Activated CD8-positive, alpha-beta memory T cell treated with anti-CD3 and anti-CD28 coated beads for 48 hours (primary cell): Measurements from ENCODE around the gene ADAMTSL2.

Source experiments
- DNase-seq, 3 experiments: peaks; one replicate each; pipeline ENCODE4 v3.0.0-alpha.2; 2020; ENCODE audit warnings: low read depth in 2 of 3, low spot score in 2 of 3

Gene ADAMTSL2

DNA sequence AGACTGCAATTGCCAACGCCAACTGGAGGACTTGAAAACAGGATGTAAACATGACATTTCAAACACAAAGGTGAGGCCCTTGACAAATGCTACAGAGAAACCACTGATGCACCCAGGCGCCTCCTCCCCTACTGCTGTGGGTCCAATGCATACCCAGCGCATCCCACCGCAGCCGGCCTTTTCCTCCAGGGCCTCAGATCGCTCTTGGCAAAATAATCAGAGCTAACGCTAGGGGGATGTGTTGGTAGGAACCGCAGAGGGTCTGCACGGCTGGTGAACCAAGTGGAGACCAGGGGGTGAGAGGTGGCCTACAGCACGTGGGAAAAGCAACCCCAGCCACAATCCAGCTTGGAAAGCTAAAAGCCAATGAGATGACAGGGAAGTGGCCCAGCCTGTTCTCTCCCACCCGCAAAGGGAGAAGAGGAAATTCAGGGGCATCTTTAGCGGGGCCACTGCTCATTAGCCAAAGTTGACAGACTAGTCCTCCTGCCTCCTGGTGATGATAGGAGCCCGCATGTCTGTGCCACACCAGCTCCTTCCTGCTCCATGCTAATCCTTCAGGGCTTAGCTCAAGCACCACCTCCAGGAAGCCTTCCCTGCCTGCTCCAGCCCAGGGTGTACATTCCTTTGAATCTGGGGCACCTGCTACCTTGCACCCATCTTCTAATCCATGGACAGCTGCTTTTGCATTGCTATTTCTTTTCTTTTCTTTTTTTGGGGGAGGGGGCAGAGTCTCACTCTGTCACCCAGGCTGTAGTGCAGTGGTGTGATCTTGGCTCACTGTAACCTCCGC is 68.8 kb downstream of the ADAMTSL2 start:
- no peak for DNase-seq

DNA sequence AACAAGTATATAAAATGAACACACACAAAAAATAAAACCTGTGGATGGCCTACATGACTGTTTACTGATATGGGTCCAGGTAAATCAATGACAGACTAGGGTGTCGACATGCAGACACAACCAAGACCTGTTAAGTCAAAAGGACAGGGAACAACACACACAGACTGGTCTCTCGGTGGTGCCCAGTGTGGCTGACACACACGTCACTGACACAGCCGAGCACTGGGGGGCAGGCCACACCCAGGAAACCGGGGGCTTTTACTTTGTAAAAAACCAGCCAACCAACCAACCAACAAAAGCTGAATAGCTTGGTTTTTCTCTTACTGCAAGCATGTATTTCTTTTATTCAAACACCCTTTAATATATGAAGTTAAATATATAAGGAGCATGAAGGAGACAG is 69.7 kb downstream of the ADAMTSL2 start:
- no peak for DNase-seq

DNA sequence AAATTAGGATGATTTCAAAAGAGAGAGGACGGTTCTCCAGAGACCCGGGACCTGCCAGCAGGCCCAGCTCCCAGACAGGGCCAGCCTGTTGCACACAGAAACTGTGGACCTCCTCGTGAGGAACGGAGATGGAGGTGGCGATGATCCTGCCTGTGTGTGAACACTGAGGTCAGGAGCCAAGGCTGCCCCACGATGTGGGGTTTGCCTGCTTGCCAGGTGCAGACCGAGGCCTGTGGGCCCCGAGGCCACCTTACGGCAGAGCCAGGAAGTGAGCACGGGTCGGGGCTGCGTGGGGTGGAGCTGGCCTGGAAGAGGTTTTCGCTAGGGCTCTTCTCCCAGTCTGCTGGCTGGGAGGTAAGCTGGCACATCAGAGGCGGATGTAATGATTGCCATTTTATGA is 70.4 kb downstream of the ADAMTSL2 start:
- no peak for DNase-seq

DNA sequence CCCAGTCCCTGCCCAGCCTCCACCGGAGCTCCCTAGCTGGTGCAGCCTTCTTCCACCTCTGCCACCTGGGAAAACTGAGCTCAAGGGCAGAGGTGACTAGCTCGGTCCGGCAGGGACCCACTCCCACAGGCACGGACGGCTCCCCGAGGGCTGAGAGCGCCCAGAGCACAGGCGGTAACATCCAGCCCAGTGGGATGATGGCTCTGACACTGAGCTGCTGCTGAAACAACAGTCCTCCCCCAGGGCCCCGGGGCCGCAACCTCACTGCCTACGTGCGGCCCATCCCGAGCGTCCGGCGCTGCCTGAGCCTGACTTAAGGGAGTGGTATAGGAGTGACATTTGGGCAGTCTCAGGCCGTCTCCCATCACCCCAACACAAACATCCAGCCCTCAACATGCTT is 70.9 kb downstream of the ADAMTSL2 start:
- DNase-seq = no peak

DNA sequence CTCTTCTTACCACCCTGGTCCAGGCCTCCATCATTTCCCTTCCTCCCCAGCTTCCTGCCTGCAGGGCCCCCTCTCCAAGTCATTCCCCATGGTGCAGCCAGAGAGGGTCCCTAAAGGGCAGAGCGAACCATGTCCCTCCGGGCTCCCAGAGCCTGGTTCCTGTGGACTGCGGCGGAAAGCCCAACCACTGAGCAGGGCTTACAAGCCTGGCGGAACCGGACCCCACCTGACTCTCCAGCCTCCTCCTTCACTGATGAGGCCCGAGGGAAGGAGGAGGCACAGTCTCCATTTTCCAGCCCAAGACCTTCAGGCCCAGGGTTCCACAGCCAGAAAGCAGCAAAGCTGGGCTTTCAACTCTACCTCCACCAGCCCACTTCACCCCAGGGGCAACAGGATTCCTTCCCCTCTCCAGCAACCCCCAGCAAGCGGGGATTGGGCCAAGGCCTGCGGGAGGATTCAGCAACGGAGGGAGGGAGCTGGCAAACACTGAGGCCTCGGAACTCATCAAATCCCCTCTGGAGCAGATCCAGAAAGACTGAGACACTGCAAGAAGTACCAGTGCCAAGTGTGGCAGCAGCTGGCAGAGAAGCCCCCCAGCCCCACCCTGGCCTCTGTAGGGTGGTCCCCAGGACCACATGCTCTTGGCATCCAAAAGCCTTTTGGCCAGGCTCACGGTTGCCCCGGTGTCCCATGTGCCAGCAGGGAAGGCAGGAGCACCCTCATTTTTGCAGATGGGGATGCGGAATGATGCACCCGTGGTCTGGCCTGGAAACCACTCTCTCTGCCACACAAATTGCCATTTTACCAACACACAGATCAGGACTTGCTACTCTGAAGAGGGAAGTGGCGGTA is 71.6 kb downstream of the ADAMTSL2 start:
- no peak for DNase-seq

DNA sequence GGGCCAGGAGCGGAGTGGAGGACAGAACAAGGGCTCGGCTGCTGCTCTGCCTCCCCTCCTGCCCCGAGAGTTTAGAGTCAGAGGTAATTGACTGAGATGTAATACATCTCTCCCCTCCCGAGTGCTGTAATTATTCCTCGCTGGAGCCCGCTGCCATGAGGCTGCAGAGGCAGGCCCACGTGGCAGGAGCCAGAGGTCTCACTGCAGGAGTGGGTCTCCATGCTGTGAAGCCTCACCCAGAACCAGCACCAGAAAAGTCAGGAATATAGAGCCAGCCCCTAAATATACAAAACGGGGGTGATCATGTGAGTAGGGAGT is 72.2 kb downstream of the ADAMTSL2 start:
- no peak for DNase-seq

DNA sequence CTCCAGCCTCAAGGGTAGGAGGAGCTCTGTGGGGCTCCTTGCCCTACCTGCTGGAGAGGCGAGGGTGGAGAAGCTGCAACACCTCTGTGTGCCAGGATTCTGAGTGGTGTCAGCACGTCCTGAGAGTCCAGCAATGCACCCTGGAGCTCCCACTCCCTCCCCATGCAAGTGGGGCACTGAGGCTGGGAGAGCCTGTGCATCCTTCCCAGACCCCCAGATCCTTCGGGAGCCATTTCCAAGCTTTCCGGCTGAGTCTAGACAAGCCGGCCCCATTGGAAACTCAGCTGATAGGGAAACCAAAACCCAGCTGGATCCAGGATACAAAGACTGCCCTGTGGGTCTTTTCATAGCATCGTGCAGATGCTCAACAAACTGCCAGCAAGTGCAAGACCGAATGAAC is 72.9 kb downstream of the ADAMTSL2 start:
- DNase-seq = no peak

DNA sequence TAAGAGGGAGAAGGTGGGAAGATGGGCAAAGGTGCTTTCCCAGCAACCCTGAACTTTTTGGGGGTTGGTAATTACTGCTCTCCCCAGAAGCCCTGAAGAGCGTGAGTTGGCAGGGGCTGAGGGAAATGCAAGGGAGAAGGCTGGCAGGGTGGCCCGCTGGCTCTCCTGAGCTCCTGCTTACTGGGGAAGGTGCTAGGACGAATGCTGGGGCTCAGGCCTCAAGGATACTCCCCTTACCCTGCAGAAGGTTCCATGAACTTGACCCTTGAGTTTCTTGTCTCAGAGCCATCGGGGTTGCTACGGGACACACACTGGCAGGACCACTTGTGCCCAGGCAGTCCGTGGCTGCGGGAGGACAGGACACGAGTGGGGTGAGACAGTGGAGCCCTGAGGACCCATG is 73.5 kb downstream of the ADAMTSL2 start:
- DNase-seq = no peak

DNA sequence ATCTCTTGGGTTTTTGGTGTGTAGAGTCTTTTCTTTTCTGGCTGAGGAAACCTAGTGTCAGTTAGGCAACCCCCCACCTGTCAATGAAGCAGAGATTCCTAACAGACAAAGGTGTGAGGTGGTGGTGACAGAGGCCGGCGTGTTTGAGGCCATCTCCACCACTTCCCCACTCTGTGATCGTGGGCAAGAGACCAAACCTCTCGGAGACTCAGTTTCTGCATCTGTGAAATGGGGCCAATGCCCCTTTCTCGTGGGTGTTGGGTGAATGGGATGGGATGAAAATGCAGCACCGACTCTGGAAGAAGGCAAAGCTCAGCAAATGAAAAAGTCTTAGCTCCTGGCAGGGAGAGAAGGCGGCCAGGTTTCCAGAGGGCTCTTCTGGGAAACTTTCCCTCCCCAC is 73.9 kb downstream of the ADAMTSL2 start:
- DNase-seq = no peak

DNA sequence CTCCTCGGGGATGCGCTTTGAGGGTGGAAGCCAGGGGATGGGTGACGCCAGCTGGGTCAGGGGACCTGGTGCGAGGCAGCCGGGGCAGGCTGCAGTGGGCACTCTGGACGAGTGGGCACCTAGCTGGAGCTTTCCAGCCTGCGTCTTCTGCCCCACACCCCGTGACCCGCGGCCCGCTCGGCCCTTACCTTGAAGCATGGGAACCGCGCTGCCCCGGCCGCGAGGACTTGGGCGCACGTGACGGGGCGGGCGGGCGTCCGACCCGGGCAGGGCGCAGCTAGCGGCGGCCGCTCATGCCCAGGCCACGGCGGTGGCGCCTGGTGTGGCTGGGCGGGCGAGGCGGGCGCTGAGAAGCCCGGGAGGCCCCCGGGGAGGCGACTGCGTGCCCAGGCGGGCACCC is 74.4 kb downstream of the ADAMTSL2 start:
- DNase-seq = no peak

DNA sequence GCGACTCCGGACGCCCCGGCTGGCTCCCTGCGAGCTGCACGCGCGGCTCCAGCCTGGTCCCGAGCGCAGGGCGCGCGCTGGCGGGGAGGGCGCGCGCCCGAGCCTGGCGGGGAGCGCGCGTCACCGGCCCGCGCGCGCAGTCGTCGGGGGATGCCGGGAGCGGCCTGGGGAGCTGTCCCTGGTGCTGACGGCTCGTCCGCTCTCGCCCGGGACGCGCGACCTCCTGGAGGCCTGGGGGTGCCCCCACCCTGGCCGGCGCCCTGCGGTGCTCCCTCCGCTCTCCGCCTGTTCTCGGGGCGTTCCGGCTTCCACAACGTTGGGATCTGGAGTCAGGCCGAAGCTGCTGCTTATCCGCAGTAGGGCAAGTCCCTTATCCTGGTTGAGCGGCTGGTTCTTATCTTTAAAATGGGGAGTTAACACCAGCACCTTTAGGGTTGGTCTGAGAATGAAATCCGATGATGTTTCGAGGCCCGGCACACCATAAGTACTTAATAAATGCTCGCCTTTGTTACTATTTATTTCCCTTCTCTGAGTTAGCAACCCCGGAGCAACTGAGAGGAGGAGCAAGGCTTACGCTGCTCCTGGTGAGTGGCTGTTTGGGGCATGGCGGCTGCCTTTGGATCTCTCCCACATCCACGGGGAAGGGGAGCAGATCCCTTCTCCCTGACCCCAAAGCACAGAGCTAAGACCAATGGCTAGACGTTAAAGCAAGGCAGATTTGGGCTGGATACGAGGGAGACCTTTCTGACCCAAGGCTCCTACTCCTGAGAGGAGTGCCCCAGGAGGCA is 75.0 kb downstream of the ADAMTSL2 start, which contains the start of gene FAM163B:
TSS of gene FAM163B (minus strand) at position 79 of the 788 bp plus-strand sequence. CDS start 29,166 bp downstream, outside the sequence.
- DNase-seq = no peak

DNA sequence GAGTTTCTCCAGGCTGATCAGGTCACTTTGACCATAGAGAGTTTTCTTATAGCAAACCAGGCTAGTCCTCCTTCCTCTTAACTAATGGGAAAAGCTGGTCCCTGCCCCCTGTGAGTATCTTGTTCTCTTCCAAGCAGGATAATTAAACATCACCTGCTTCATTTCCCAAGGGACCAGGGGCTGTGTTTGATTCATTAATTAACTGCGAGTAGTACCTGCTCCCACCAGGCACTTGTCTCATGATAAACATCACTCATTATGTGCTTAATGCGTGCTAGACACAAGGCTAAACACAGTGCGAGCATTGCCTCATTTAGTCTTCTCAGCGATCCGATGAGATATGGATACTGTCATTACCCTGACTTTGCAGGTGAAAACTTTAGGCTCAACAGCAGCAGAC is 76.3 kb downstream of the ADAMTSL2 start:
- DNase-seq = no peak

DNA sequence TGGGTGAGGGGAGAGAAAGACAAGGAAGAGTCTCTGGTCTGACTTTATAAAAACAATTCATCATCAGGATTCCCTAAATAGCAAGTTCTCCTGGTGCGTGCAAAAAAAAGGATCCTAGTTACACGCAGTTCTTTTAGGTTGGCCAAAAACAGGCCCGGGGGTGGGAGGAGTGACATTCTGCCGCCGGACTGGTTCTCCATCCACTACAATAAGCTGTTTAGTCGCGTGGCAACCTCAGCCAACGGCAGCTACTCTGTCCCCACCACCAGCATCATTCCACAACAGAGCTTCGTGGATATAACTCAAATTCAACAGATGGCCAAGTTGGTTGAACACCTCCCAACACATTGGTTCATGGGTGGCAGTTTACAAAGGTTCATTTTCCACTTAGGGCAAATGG is 77.5 kb downstream of the ADAMTSL2 start:
- DNase-seq = no peak

DNA sequence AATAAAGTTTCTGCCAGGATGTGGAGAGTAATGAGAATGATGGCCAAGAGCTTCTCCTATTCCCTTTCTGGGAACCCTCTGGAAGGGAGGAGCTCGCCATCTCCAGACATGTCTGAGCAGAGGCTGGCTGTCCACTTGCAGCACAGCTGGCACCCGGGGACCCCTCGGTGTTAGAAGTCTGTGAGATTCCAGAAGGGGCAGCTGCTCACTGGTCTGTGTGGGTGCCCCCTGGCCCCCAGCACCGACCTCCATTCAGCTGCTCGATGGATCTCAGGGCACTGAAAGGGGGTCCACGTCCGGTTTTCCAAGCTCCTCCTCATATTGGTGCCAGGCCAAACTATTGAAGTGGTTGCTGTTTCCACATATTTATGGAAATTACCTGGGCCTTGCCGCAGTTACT is 78.3 kb downstream of the ADAMTSL2 start:
- no peak for DNase-seq

DNA sequence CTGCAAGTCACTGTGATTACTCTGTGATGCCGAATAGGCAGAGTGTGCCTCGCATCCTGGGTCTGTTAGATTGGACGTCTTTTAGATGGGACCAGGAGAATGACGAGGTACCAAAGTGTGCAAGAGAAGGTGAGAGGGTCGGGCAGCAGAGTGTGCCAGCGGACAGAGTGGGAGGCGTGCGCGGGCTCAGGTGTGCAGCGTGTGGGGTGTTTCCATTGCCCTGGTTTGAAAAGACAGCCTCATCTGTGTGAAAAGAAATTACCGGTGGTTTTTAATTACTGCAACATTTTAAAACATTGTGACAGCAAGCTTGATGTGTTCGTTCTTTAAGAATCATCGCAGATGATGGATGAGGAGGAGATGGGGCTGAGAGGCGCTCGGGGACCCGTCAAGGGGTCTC is 78.9 kb downstream of the ADAMTSL2 start:
- DNase-seq = no peak

DNA sequence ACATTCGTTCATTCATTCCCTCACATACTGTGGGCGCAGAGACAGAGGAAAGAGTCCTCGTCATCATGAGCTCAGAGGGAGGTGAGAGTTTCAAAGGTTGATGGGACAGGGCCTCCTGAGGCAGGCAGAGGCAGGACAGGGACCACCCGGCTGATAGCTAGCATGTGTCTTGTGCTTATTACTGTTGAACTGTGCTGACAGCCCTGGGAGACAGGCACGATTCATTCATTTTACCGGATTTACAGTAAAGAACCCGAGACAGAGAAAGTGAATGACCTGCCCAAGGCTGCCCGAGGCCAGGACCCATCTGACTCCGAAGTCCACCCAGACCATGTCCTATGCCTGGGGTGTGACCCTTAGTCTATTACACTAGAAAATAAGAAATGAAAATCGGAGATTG is 79.6 kb downstream of the ADAMTSL2 start:
- DNase-seq = no peak

DNA sequence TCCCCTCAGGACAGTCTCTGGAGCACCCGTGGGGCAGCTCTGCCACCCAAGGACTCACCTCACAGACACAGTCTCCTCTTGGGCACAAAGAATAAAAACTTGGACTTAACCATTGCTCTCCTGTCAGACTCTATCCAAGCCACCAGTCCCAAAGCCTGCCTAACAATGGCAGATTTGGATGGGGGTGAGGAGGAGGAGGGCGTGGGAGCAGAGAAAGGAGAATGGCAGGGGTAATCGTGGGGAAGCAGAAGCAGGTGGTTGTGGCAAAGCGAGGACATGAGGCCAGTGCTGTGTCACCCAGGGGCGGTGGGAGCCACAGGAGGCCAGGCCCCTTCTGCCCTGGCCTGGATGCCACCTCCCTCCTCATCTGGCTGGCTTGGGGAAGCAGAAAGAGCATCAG is 80.2 kb downstream of the ADAMTSL2 start:
- no peak for DNase-seq

DNA sequence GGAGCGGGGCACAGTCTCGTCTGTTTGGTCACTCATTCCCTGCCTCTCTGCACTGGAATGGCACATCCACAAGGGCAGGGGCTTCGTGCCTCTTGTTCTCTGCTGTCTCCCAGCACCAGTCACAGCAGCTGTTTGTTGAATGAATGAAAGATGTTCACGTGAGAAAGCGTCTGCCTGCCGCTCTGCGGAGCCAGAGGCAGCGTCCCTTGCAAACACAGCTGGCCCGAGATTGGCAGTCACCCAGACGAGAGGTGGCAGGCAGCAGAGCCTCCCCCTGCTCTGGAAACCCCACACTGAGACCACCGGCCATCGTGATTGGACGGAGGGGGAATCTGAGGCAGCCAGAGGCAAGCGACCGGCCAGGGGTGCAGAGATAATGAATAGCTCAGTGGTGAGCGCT is 80.7 kb downstream of the ADAMTSL2 start:
- no peak for DNase-seq

DNA sequence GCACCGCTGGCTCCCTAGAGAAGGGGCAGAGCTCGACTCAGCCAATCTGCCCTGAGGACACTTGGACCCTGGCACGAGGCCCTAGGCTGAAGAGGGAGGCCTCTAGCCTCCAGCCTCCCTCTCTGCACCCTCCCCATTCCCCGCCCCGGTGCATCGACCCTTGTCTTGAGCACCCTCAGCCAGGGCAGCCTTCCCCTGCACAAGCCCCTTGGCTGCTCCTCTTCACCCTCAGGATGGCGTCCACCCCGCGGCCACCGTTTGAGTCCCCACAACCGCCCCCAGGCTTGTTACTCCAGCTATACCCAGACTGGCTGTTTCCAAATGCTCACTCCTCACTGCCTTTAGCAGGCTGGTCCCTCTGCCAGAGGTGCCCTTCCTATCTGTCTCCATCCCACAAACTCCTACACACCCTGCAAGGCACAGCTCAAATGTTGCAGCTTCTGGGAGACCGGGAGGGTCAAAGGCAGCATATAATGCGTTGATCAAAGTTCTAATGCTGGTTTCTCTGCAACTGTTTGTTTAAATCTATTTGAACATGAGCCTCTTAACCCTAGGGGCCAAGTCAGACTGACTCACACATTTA is 81.2 kb downstream of the ADAMTSL2 start:
- no peak for DNase-seq

DNA sequence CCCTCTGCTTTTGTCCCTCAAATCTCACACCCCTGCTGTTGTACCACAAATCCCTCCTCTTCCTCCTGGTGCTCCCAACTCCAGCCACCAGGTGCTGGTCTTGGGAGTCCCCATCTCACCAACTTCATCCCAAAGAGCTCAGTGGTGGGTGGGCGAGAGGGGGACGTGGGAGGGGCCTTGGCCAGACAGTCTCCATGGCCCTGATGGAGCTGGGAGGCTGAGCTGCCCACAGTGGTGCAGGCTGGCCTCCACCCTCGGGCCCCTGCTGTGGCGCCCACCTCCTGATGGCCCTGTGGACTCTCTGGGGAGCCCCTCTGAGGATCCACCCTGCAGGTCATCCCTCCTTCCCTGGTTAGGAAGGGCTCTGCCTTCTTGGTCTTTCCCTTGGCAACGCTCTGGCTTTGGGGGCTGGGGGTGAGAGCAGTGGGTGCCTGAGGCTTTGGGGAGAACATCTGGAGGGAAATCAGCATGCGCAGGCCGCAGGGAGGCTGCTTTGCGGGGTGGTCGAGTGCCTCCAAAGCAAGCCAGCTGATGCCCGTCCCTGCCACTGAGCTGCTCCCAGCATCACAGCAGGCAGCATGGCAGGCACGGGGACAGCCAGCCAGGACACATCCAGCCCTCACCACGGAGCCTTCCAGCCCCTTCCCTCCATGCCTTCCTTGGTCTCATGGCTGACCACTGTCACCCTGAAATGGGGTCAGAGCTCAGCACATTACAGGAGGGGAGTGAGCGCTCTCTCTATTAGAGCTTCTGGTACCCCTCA is 82.3 kb downstream of the ADAMTSL2 start:
- DNase-seq = no peak

DNA sequence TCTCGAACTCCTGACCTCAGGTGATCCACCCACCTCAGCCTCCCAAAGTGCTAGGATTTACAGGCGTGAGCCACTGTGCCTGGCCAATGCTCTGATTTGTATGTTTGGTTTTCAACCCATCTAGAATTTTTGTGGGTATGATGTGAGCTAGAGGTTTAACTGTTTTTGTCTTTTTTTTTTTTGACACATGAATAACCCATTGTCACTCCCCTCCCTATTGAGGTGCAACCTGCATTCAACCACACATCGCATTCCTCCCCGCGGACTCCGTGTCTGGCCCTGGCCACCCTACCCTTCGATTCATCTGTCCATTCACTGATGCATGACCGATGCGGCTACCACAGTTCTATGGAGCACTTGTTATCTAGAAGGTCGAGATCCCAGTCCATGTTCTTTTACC is 84.2 kb downstream of the ADAMTSL2 start:
- no peak for DNase-seq
